HG03175 (cell line): Measurements from ENCODE around the gene CRELD1.
"Not testable (repeated sequence)": the region's sequence is repeated elsewhere in the genome, so short reads cannot be mapped to it uniquely, and the experiment has no call there.

Experiments
- ATAC-seq: cut with Tn5 transposase; IDR thresholded peaks from one replicate; pipeline ENCODE4 v1.9.1; 2021; ENCODE audit warnings: mild to moderate bottlenecking, moderate library complexity; ENCODE audit not compliant: unreplicated experiment

The CRELD1 gene, protein sequence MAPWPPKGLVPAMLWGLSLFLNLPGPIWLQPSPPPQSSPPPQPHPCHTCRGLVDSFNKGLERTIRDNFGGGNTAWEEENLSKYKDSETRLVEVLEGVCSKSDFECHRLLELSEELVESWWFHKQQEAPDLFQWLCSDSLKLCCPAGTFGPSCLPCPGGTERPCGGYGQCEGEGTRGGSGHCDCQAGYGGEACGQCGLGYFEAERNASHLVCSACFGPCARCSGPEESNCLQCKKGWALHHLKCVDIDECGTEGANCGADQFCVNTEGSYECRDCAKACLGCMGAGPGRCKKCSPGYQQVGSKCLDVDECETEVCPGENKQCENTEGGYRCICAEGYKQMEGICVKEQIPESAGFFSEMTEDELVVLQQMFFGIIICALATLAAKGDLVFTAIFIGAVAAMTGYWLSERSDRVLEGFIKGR

GRCh38 chr3:9933561-9934234 is at the start of gene CRELD1:
TSS of gene CRELD1 (plus strand) at chr3:9933834. CDS start at chr3:9934439, 605 bp downstream.
- peak; percentile 93 for ATAC-seq

GRCh38 chr3:9884555-9885165 is 49.0 kb upstream of the CRELD1 start:
- ATAC-seq: no peak

- ATAC-seq: no peak
These were observed 47.3 kb upstream of the CRELD1 start for GRCh38 chr3:9886328-9886727.

- ATAC-seq: no peak
These were observed 46.2 kb upstream of the CRELD1 start for GRCh38 chr3:9887480-9887879.

DNA sequence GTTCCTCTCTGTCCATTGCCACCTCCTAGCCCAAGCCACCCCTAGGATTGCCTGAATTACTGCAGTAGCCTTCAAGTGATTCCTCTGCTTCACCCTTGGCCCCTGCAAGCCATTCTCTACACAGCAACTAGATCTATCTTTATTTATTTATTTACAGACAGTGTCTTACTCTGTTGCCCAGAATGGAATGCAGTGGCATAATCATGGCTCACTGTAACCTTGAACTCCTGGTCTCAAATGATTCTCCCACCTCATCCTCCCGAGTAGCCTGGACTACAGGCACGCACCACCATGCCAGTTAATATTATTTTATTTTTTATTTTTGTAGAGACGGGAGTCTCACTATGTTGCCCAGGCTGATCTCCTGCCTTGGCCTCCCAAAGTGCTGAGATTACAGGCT is 45.1 kb upstream of the CRELD1 start:
- ATAC-seq: no peak

DNA sequence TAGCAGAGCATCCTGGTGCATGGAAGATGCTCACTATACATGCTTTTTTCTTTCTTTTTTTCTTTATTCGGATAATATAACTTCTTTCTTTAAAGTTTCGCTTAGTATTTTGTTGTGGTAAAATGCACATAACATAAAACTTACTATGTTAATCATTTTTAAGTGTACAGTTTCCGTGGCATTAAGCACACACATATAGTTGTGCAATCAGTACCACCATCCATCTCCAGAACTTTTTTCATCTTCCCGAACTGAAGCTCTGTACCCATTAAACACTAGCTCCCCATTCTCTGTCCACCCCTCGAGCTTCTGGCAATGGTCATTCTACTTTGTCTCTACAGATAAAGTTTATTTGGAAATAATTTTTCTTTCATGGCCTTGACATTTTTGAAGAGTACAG is 44.2 kb upstream of the CRELD1 start:
- ATAC-seq: no peak

- peak; percentile 81 for ATAC-seq
These were observed 43.2 kb upstream of the CRELD1 start, which contains the start of gene JAGN1 for GRCh38 chr3:9890249-9891071. TSS of gene JAGN1 (plus strand) at chr3:9890610. CDS start at chr3:9890723, 113 bp downstream.

DNA sequence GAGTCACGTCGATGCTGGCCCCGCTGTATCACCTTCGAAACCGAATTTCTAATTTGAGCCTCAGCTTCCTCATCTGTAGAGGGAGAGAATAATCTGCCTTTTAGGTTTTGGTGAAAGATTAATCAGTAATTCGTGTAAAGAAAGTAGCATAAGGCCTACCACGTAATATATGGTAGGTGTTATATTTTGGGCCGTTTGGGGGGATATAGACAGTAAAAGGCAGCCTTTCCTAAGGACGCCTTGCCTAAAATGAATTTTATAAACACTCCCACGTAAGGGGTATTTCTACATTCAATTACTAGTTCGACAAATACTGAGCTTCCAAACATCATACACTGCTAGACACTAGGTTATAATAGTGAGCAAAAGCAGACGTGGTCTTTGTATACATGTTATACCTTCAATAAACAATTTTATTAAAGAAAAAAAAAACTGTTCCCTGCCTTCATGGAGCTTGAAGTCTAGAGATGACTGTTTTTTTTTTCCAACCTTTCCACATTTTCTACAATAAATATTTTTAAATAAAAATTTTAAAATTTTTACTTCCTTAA is 42.5 kb upstream of the CRELD1 start:
- no peak for ATAC-seq

DNA sequence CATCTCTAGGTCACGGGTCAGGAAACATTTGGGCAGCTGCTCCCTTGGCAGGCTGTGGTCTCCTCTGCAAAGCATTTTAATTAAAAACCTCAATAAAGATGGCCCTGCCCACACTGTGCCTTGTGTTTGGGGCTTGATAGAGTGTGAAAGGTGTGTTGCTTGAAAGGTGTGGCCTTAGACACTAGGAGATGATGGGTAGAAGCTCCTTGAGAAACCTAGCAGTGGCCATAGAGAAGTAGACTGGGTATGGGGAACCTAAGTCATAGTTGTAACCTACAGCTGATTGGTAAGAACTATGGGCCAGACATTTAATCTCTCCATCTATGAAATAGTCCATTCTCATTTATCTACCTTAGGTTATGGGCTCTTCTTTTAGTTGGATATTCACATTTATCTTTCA is 39.9 kb upstream of the CRELD1 start:
- ATAC-seq: no peak

DNA sequence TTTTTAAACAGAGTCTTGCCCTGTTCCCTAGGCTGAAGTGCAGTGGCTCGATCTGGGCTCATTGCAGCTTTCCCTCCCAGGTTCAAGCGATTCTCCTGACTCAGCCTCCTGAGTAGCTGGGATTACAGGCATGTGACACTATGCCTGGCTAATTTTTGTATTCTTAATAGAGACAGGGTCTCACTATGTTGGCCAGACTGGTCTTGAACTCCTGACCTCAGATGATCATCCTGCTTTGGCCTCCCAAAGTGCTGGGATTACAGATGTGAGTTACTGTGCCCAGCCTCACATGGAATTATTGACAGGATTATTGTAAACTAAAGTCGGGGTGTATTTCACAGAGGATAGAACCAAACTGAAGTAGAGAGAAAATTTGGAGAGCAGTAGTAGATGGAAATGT is 37.9 kb upstream of the CRELD1 start:
- ATAC-seq: not testable (repeated sequence)

DNA sequence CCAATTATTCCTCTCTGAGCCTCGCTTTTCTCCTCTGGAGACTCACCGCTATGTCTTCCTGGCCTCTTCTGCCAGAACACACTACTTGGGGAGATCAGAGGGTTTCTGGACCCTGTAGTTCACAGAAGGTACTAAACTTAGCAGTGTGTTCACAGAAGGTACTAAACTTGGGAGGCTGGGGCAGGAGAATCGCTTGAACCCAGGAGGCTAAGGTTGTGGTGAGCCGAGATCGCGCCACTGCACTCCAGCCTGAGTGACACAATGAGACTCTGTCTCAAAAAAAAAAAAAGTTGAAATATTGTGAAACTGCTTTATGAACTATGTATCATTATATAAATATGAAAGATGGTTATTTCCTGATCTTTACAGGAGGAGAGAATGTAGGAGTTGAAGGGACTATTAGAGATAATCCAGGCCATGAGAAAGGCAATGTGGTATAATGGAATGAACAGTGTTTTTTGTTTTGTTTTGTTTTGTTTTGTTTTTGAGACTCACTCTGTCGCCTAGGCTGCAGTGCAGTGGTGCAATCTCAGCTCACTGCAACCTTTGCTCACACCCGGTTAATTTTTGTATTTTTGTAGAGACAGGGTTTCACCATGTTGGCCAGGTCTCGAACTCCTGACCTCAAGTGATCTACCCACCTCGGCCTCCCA is 36.8 kb upstream of the CRELD1 start:
- ATAC-seq: not testable (repeated sequence)

DNA sequence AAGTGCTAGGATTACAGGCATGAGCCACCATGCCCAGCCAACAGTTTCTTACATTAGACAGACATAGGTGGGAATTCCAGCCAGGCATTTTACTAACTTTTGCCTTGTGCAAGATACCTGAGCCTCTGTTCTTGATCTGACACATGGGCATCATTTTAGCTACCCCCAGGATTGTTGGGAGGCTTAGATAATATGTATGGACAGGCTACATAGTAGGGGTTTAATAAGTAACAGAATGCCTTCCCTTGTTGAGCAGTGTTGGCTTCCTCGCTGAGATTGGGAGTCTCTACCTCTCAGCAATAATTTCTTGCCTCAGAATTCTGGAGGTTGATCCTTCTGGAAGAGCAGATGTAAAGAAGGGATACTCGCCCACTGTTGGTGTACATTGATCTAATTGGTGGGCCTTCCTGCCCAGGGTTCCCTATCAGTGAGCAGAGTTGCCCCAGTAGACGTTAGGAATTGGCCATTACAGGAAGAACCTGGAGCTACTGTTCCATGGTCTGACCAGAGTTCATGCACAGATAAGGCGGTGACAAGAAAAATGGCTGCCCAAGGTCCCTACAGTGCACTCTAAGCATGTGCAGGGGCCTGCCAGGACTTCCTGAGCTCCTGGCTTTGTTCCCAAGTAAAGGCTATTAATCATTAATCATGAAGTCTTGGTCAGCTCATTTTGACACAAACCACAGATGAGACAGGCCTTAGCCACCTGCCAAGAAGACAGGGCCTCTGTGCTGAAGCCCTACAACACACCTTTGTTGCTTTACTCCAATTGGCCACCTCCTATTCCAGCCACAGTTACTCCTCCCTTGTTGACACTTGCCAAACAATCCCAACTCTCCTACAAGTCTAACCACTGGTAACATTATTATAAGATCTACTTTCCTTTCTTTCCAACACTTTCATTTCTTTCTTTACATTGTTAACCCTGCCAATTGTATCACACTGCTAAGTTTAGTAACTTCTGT is 35.9 kb upstream of the CRELD1 start:
- peak; percentile 68 for ATAC-seq

DNA sequence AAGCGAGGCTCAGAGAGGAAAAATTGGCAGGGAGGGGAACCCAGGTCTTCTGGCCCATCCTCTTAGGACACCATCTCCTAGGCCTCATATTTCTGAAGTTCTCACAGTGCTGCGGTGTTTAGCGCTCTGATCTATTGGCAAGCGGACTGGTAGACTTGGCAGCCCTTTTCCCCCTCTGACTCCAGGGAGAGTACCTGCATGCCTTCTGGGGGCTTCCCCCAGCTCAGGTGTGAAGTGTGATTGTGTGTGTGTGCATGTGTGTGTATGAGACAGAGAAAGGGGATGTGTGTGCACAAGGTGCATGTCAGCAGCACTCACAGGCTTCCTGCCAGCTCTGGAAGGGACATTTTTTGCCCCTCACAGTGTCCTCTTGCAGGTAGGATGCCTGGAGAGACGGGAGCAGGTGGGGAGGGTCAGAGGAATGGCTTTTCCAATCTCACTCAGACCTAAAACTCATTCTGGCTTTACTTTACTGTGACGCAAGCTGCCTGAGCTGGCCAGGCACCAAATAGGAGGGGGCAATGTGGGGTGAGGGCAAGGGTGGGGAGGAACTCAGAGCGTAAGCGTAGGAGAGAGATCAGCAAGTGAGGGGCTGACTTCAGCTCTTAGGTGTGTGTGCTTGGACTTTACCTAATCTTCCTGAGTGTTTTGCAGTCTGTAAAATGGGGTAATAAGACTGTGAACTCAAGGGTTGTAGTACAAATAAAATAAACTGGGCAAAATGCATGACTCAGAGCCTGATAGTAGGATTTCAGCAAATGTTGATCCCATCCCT is 35.0 kb upstream of the CRELD1 start:
- no peak for ATAC-seq

DNA sequence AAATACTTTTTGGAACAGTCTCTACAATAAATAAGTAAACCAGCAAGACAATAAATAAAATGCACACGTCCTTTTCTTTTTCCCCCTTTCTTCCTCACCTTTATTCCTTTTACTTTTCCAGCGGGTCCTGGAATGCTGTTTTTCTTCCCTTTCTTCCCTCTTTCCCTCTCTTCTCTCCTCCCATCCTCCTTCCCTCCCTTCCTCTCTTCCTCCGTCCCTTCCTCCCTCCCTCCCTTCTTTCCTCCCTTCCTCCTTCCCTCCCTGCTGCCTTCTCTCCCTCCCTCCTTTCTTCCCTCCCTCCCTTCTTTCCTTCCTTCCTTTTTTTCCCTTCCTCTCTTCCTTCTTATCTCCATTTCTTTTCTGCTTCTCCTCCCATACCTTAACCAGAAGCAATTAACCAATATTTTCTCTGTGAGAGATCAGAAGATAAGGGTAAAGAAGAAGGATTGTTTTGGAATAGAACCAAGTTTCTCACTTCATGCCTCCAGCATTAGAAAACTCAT is 34.3 kb upstream of the CRELD1 start:
- no peak for ATAC-seq

- ATAC-seq: not testable (repeated sequence)
These were observed 32.6 kb upstream of the CRELD1 start for GRCh38 chr3:9900965-9901415.

DNA sequence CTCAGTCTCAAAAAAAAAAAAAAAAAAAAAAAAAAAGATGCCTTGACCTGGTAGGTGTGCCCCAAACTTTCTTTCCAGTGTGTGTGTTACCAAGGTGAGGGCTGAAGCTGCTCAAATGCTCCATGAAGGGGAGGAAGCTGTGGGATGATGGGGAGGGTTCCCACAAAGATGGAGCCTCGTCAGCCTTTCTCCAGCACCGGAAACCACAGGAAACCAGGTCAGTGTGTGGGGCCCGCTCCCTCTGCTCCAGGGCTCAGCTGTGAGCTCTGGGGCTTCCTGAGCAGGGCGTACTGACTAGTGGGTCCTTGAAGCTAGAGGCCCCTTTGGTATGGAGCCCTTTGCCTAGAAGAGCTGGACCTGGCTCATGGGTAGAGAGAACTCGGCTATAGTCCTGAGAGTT is 31.7 kb upstream of the CRELD1 start:
- ATAC-seq: no peak

DNA sequence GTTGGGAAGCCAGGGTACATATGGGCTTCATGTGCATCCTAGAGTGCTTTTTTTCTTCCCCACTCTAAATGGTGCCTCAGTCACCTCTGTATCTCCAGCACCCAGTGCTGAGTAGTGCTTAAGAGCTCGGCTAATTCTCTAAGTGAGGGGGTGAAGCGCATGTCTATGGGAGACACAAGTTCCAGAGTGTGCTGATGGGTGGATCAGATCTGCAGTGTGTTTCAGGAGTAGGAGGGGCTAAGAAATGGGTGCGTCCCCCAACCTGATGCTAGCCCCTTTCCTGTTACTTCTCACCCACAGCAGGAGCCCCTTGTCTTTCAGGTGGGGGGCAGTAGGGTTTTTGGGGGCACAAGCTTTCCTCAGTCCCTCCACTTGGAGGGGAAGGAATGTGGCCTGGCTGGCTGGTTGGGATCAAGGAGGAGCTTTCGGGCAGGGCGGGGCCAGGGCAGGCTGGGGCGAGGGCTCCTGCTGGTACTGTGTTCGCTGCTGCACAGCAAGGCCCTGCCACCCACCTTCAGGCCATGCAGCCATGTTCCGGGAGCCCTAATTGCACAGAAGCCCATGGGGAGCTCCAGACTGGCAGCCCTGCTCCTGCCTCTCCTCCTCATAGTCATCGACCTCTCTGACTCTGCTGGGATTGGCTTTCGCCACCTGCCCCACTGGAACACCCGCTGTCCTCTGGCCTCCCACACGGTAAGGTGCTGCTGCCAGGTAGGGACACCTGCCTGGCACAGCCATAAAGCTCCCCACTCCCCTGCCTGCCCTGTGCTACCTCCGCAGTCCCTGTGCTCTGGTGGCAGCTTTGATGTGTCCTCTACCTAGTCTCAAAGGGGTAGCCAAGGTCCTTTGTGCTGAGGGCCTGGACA is 31.0 kb upstream of the CRELD1 start, which contains the start of gene IL17RE:
Gene IL17RE, plus strand, starts transcription at position 477 of the 866 bp plus-strand sequence. Its CDS starts 85 bp downstream, at position 562.
- ATAC-seq: no peak
